ENCODE measurements around the gene UBE2H. TPM values are rescaled to one million over a fixed set of nuclear protein-coding genes. Genes with fewer than 3 reads are reported as not detected.
A peak's percentile ranks its signal among the peaks of the same experiment; 100 is the strongest.

The UBE2H gene
- total RNA-seq, 1 donor from 2014 or later, result 114 TPM

DNA sequence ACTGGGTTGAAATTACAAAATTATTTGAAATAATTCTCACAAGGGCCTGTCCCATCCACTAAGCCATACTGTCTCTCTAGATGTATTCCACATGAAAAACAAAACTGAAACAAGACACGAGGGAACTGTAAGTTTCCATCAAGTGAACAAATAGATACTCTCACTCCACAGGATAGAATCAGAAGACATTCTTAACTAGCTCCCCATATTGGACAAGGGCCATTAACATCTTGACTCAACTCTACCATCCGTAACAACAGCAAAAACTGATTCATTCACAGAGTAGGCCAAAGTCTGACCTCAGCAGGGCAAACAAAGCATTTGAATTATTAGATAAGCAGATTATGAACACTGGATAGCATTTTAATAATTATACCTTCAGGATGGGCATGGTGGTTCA lies 29.1 kb downstream of the UBE2H start:
- Mint-ChIP-seq H3K4me1 (peaks cover 17% of the 10 kb centered on the region), H3K27ac (no peak overlapping the region), H3K4me3 (no peak overlapping the region), H3K27me3 (ENCODE audit: insufficient read depth, low read depth) (no peaks in the 10 kb centered on the region), H3K36me3 (peaks cover 13% of the 10 kb centered on the region), H3K9me3 (no peaks in the 10 kb centered on the region)
- no peak for DNase-seq (ENCODE audit: low spot score)
- Histone ChIP-seq H3K4me2 (no peak overlapping the region), H3K27me3 (no peaks in the 10 kb centered on the region), H3F3A (ENCODE audit: low read depth) (peaks cover 9% of the 10 kb centered on the region), H3K9me3 (ENCODE audit: low read depth) (no peaks in the 10 kb centered on the region), H3K27ac (no peak overlapping the region), H3K79me2 (ENCODE audit: low read depth) (peaks cover 99% of the 10 kb centered on the region), H3K4me1 (peaks cover 1% of the 10 kb centered on the region), H3K36me3 (peaks cover 6% of the 10 kb centered on the region), H2AFZ (replicated peaks) (no peak overlapping the region), H3K4me3 (no peak overlapping the region), H4K20me1 (ENCODE audit: low read depth) (peaks cover 93% of the 10 kb centered on the region), H3K9ac (no peak overlapping the region)
- no peak for TF ChIP-seq EZH2phosphoT487 (IDR thresholded peaks at IDR 0.05)

- Histone ChIP-seq H3K4me3 (no peak overlapping the region), H3K79me2 (ENCODE audit: low read depth) (peaks cover 98% of the 10 kb centered on the region), H3K9me3 (ENCODE audit: low read depth) (no peaks in the 10 kb centered on the region), H3K4me1 (peaks cover 18% of the 10 kb centered on the region), H3K27me3 (no peaks in the 10 kb centered on the region), H3K27ac (no peak overlapping the region), H3F3A (ENCODE audit: low read depth) (peaks cover 9% of the 10 kb centered on the region), H3K36me3 (peaks cover 6% of the 10 kb centered on the region), H4K20me1 (ENCODE audit: low read depth) (peaks cover 90% of the 10 kb centered on the region), H3K4me2 (no peak overlapping the region), H2AFZ (replicated peaks) (no peak overlapping the region), H3K9ac (no peak overlapping the region)
- DNase-seq (ENCODE audit: low spot score), result no peak
- peaks cover 2% of the 10 kb centered on the region for H3K27me3 Mint-ChIP-seq (ENCODE audit: insufficient read depth, low read depth)
- H3K9me3 Mint-ChIP-seq, result no peaks in the 10 kb centered on the region
- peaks cover 28% of the 10 kb centered on the region for H3K4me1 Mint-ChIP-seq
- no peak overlapping the region for H3K4me3 Mint-ChIP-seq
- peaks cover 12% of the 10 kb centered on the region for H3K36me3 Mint-ChIP-seq
- TF ChIP-seq EZH2phosphoT487 (IDR thresholded peaks at IDR 0.05) (no peak), EZH2 (IDR thresholded peaks at IDR 0.05) (no peak)
- TF ChIP-seq, protein P1, sequence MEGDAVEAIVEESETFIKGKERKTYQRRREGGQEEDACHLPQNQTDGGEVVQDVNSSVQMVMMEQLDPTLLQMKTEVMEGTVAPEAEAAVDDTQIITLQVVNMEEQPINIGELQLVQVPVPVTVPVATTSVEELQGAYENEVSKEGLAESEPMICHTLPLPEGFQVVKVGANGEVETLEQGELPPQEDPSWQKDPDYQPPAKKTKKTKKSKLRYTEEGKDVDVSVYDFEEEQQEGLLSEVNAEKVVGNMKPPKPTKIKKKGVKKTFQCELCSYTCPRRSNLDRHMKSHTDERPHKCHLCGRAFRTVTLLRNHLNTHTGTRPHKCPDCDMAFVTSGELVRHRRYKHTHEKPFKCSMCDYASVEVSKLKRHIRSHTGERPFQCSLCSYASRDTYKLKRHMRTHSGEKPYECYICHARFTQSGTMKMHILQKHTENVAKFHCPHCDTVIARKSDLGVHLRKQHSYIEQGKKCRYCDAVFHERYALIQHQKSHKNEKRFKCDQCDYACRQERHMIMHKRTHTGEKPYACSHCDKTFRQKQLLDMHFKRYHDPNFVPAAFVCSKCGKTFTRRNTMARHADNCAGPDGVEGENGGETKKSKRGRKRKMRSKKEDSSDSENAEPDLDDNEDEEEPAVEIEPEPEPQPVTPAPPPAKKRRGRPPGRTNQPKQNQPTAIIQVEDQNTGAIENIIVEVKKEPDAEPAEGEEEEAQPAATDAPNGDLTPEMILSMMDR (IDR thresholded peaks at IDR 0.05), result no peak
- peak overlapping the region; percentile 48 for H3K27ac Mint-ChIP-seq
These were observed 33.3 kb downstream of the UBE2H start for GRCh38 chr7:129919492-129919891.

DNA sequence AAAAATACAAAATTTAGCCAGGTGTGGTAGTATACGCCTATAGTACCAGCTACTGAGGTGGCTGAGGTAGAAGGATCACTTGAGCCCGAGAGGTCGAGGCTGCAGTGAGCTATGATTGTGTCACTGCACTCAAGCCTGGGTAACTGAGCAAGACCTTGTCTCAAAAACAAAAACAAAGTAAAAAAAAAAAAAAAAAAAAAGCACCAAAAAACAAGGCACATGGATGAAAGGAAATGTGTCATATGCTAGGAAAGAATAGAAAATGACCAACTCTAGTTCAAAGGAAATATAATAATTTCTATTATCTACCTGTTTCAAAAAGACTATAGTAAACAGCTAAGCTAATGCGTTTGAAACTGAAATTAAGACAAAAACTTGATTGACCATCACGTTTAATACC lies 33.8 kb downstream of the UBE2H start:
- H3K27ac ChIP-seq, result no peak overlapping the region
- H4K20me1 ChIP-seq (ENCODE audit: low read depth), result peaks cover 90% of the 10 kb centered on the region
- H3K79me2 ChIP-seq (ENCODE audit: low read depth), result peaks cover 98% of the 10 kb centered on the region

GRCh38 chr7:129917934-129918333 lies 34.8 kb downstream of the UBE2H start:
- Histone ChIP-seq H4K20me1 (ENCODE audit: low read depth) (peaks cover 89% of the 10 kb centered on the region), H3K79me2 (ENCODE audit: low read depth) (peaks cover 98% of the 10 kb centered on the region), H3K9me3 (ENCODE audit: low read depth) (no peaks in the 10 kb centered on the region), H2AFZ (replicated peaks) (no peak overlapping the region), H3K9ac (no peak overlapping the region), H3K36me3 (peaks cover 6% of the 10 kb centered on the region), H3K4me1 (peaks cover 18% of the 10 kb centered on the region), H3K4me2 (peak overlapping the region; percentile 54), H3F3A (ENCODE audit: low read depth) (peaks cover 9% of the 10 kb centered on the region), H3K27ac (peak overlapping the region; percentile 33), H3K4me3 (no peak overlapping the region), H3K27me3 (no peaks in the 10 kb centered on the region)
- Mint-ChIP-seq H3K4me3 (no peak overlapping the region), H3K27me3 (ENCODE audit: insufficient read depth, low read depth) (peaks cover 2% of the 10 kb centered on the region), H3K36me3 (peaks cover 18% of the 10 kb centered on the region), H3K4me1 (peaks cover 28% of the 10 kb centered on the region), H3K27ac (peak overlapping the region; percentile 27), H3K9me3 (no peaks in the 10 kb centered on the region)
- DNase-seq (ENCODE audit: low spot score), result no peak
- TF ChIP-seq, protein P1 (IDR thresholded peaks at IDR 0.05), result no peak
- TF ChIP-seq EZH2 (IDR thresholded peaks at IDR 0.05), result no peak
- no peak for TF ChIP-seq EZH2phosphoT487 (IDR thresholded peaks at IDR 0.05)

More for the DNA sequence above, 33.8 kb downstream of the UBE2H start:
- Mint-ChIP-seq H3K9me3 (no peaks in the 10 kb centered on the region), H3K27ac (peak overlapping the region; percentile 48), H3K4me3 (no peak overlapping the region), H3K36me3 (peaks cover 12% of the 10 kb centered on the region), H3K27me3 (ENCODE audit: insufficient read depth, low read depth) (peaks cover 2% of the 10 kb centered on the region), H3K4me1 (peaks cover 28% of the 10 kb centered on the region)
- Histone ChIP-seq H3F3A (ENCODE audit: low read depth) (peaks cover 9% of the 10 kb centered on the region), H3K27me3 (no peaks in the 10 kb centered on the region), H3K36me3 (peaks cover 6% of the 10 kb centered on the region), H3K4me1 (peaks cover 18% of the 10 kb centered on the region), H2AFZ (replicated peaks) (no peak overlapping the region), H3K4me2 (no peak overlapping the region), H3K9ac (no peak overlapping the region), H3K9me3 (ENCODE audit: low read depth) (no peaks in the 10 kb centered on the region), H3K4me3 (no peak overlapping the region)
- DNase-seq (ENCODE audit: low spot score), result no peak
- TF ChIP-seq EZH2phosphoT487 (IDR thresholded peaks at IDR 0.05), result no peak
- no peak for TF ChIP-seq EZH2 (IDR thresholded peaks at IDR 0.05)
- TF ChIP-seq, protein P1 (IDR thresholded peaks at IDR 0.05), result no peak

Data from neural progenitor cell (in vitro differentiated cells).